Measurements from ENCODE around the gene PDZRN3. TPM values are rescaled to one million over a fixed set of nuclear protein-coding genes. Genes with fewer than 3 reads are reported as not detected.

The PDZRN3 gene
- total and polyA plus RNA-seq, 2 experiments from 2014 or later = 7.5 to 14.0 TPM

DNA sequence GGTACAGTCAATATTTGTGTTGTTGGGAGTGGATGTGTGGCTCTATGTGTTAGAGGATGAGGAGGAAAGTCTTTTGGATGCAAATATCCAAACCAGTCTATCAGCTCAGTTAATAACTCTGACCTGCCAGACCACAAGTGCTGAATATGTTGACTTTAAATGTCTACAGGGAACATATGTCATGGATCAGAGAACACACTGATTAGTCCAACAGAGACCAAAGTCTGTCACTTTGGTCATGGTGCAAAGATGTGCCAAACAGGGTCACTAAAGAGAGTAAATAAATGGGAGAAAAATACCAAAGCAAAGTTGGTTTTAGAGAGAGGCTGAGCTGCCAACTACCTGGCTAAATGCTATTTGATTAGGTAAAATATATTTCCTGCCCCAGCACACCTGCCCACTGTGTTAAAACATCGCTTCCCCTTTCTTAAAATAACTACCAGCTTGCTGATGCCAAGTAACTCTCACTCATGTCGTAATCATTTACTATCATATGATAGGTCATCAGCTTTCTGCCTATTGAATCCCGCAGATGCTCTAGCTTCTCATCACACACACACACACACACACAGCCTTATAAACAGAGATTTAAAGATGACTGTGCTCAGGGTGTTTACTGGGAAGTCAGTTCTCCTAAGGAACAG, 173.3 kb downstream of the PDZRN3 start:
- no peak overlapping the region for H3K4me3 Mint-ChIP-seq
- no peak overlapping the region for H3K27ac ChIP-seq (ENCODE audit: low read depth)
- no peaks in the 10 kb centered on the region for H3K79me2 ChIP-seq (replicated peaks; ENCODE audit: insufficient read depth)
- peaks cover 33% of the 10 kb centered on the region for H3K4me1 ChIP-seq (ENCODE audit: insufficient read depth)
- H3K9me2 ChIP-seq (ENCODE audit: insufficient read depth) = peaks cover 6% of the 10 kb centered on the region; the same call in 1 of the 2 replicates
- H2AFZ ChIP-seq = no peak overlapping the region
- DNase-seq (ENCODE audit: low spot score) (no peak), ATAC-seq (no peak)
- no peaks in the 10 kb centered on the region for H3K36me3 ChIP-seq (ENCODE audit: insufficient read depth)
- H3K27ac Mint-ChIP-seq = no peak overlapping the region
- TF ChIP-seq ZNF114 (CRISPR knock-in tag; IDR thresholded peaks at IDR 0.05) = no peak
- no peak for TF ChIP-seq NANOG (IDR thresholded peaks at IDR 0.05; ENCODE audit: borderline replicate concordance)
- TF ChIP-seq, protein P1, sequence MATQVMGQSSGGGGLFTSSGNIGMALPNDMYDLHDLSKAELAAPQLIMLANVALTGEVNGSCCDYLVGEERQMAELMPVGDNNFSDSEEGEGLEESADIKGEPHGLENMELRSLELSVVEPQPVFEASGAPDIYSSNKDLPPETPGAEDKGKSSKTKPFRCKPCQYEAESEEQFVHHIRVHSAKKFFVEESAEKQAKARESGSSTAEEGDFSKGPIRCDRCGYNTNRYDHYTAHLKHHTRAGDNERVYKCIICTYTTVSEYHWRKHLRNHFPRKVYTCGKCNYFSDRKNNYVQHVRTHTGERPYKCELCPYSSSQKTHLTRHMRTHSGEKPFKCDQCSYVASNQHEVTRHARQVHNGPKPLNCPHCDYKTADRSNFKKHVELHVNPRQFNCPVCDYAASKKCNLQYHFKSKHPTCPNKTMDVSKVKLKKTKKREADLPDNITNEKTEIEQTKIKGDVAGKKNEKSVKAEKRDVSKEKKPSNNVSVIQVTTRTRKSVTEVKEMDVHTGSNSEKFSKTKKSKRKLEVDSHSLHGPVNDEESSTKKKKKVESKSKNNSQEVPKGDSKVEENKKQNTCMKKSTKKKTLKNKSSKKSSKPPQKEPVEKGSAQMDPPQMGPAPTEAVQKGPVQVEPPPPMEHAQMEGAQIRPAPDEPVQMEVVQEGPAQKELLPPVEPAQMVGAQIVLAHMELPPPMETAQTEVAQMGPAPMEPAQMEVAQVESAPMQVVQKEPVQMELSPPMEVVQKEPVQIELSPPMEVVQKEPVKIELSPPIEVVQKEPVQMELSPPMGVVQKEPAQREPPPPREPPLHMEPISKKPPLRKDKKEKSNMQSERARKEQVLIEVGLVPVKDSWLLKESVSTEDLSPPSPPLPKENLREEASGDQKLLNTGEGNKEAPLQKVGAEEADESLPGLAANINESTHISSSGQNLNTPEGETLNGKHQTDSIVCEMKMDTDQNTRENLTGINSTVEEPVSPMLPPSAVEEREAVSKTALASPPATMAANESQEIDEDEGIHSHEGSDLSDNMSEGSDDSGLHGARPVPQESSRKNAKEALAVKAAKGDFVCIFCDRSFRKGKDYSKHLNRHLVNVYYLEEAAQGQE (IDR thresholded peaks at IDR 0.05; ENCODE audit: unreplicated experiment) = no peak
- TF ChIP-seq STAT1 (IDR thresholded peaks at IDR 0.05; ENCODE audit: unreplicated experiment) = no peak
- TF ChIP-seq EZH2 (IDR thresholded peaks at IDR 0.05; ENCODE audit: low read depth, unreplicated experiment) = no peak
- no peak for TF ChIP-seq CREB1 (CRISPR knock-in tag; IDR thresholded peaks at IDR 0.05; ENCODE audit: low read depth)
- TF ChIP-seq ZNF331 (CRISPR knock-in tag; IDR thresholded peaks at IDR 0.05; ENCODE audit: low read depth) = no peak
- TF ChIP-seq, protein P2, sequence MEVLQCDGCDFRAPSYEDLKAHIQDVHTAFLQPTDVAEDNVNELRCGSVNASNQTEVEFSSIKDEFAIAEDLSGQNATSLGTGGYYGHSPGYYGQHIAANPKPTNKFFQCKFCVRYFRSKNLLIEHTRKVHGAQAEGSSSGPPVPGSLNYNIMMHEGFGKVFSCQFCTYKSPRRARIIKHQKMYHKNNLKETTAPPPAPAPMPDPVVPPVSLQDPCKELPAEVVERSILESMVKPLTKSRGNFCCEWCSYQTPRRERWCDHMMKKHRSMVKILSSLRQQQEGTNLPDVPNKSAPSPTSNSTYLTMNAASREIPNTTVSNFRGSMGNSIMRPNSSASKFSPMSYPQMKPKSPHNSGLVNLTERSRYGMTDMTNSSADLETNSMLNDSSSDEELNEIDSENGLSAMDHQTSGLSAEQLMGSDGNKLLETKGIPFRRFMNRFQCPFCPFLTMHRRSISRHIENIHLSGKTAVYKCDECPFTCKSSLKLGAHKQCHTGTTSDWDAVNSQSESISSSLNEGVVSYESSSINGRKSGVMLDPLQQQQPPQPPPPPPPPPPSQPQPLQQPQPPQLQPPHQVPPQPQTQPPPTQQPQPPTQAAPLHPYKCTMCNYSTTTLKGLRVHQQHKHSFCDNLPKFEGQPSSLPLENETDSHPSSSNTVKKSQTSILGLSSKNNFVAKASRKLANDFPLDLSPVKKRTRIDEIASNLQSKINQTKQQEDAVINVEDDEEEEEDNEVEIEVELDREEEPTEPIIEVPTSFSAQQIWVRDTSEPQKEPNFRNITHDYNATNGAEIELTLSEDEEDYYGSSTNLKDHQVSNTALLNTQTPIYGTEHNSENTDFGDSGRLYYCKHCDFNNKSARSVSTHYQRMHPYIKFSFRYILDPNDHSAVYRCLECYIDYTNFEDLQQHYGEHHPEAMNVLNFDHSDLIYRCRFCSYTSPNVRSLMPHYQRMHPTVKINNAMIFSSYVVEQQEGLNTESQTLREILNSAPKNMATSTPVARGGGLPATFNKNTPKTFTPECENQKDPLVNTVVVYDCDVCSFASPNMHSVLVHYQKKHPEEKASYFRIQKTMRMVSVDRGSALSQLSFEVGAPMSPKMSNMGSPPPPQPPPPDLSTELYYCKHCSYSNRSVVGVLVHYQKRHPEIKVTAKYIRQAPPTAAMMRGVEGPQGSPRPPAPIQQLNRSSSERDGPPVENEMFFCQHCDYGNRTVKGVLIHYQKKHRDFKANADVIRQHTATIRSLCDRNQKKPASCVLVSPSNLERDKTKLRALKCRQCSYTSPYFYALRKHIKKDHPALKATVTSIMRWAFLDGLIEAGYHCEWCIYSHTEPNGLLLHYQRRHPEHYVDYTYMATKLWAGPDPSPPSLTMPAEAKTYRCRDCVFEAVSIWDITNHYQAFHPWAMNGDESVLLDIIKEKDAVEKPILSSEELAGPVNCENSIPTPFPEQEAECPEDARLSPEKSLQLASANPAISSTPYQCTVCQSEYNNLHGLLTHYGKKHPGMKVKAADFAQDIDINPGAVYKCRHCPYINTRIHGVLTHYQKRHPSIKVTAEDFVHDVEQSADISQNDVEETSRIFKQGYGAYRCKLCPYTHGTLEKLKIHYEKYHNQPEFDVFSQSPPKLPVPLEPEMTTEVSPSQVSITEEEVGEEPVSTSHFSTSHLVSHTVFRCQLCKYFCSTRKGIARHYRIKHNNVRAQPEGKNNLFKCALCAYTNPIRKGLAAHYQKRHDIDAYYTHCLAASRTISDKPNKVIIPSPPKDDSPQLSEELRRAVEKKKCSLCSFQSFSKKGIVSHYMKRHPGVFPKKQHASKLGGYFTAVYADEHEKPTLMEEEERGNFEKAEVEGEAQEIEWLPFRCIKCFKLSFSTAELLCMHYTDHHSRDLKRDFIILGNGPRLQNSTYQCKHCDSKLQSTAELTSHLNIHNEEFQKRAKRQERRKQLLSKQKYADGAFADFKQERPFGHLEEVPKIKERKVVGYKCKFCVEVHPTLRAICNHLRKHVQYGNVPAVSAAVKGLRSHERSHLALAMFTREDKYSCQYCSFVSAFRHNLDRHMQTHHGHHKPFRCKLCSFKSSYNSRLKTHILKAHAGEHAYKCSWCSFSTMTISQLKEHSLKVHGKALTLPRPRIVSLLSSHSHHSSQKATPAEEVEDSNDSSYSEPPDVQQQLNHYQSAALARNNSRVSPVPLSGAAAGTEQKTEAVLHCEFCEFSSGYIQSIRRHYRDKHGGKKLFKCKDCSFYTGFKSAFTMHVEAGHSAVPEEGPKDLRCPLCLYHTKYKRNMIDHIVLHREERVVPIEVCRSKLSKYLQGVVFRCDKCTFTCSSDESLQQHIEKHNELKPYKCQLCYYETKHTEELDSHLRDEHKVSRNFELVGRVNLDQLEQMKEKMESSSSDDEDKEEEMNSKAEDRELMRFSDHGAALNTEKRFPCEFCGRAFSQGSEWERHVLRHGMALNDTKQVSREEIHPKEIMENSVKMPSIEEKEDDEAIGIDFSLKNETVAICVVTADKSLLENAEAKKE (CRISPR knock-in tag; IDR thresholded peaks at IDR 0.05) = no peak
- TF ChIP-seq, protein P3, sequence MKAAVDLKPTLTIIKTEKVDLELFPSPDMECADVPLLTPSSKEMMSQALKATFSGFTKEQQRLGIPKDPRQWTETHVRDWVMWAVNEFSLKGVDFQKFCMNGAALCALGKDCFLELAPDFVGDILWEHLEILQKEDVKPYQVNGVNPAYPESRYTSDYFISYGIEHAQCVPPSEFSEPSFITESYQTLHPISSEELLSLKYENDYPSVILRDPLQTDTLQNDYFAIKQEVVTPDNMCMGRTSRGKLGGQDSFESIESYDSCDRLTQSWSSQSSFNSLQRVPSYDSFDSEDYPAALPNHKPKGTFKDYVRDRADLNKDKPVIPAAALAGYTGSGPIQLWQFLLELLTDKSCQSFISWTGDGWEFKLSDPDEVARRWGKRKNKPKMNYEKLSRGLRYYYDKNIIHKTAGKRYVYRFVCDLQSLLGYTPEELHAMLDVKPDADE (IDR thresholded peaks at IDR 0.05) = no peak
- TF ChIP-seq EZH2phosphoT487 (IDR thresholded peaks at IDR 0.05; ENCODE audit: unreplicated experiment) = no peak
- TF ChIP-seq, protein P4, sequence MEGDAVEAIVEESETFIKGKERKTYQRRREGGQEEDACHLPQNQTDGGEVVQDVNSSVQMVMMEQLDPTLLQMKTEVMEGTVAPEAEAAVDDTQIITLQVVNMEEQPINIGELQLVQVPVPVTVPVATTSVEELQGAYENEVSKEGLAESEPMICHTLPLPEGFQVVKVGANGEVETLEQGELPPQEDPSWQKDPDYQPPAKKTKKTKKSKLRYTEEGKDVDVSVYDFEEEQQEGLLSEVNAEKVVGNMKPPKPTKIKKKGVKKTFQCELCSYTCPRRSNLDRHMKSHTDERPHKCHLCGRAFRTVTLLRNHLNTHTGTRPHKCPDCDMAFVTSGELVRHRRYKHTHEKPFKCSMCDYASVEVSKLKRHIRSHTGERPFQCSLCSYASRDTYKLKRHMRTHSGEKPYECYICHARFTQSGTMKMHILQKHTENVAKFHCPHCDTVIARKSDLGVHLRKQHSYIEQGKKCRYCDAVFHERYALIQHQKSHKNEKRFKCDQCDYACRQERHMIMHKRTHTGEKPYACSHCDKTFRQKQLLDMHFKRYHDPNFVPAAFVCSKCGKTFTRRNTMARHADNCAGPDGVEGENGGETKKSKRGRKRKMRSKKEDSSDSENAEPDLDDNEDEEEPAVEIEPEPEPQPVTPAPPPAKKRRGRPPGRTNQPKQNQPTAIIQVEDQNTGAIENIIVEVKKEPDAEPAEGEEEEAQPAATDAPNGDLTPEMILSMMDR (conservative IDR thresholded peaks at IDR 0.05; ENCODE audit: low read depth in 2 of 2) = no peak
- TF ChIP-seq JUNB (IDR thresholded peaks at IDR 0.05; ENCODE audit: unreplicated experiment) = no peak
- TF ChIP-seq POLR2AphosphoS5 (IDR thresholded peaks at IDR 0.05; ENCODE audit: low read depth) = no peak
- H3K4me1 Mint-ChIP-seq = peaks cover 21% of the 10 kb centered on the region; the same call in 2 of the 3 replicates
- H3K9me3 Mint-ChIP-seq = no peaks in the 10 kb centered on the region
- no peaks in the 10 kb centered on the region for H3K27me3 ChIP-seq (ENCODE audit: insufficient read depth)
- H3K27me3 Mint-ChIP-seq (ENCODE audit: insufficient read depth, low read depth, poor library complexity) = no peaks in the 10 kb centered on the region
- H3K36me3 Mint-ChIP-seq (ENCODE audit: low read depth) = no peaks in the 10 kb centered on the region
- H3K4me2 ChIP-seq = no peak overlapping the region
- no peaks in the 10 kb centered on the region for H4K20me1 ChIP-seq (replicated peaks; ENCODE audit: insufficient read depth)
- H3F3A ChIP-seq (replicated peaks; ENCODE audit: low read depth) = no peaks in the 10 kb centered on the region
- no peak overlapping the region for H3K4me3 ChIP-seq
